H1 (cell line): ENCODE data around the gene B3GAT2. TPM values are rescaled to one million over a fixed set of nuclear protein-coding genes. Genes with fewer than 3 reads are reported as not detected.

Experiments
- CTCF ChIA-PET: fragments of 300-600 bp; sonication (Branson Sonifier 250); formaldehyde crosslinking; loops from one replicate; lab custom pipeline; 2021; ENCODE audit not compliant: partially characterized antibody; lab: Charles Lee
- POLR2A ChIA-PET: fragments of 300-600 bp; sonication (Branson Sonifier 250); formaldehyde crosslinking; loops from one replicate; lab custom pipeline; 2021; ENCODE audit warnings: inconsistent platforms; ENCODE audit not compliant: partially characterized antibody; lab: Charles Lee
- DNase-seq, 2 experiments: peaks; one replicate each; pipeline versions ENCODE4 v3.0.0 to v3.0.0-alpha.2; 2010 to 2022; ENCODE audit warnings: low spot score in 2 of 2, low read depth in 1 of 2, mixed read lengths in 1 of 2
- FAIRE-seq: peaks from 2 replicates; lab custom pipeline; 2011; peaks lifted over from hg19 to GRCh38; lab: Jason Lieb, UNC
- H2AFZ ChIP-seq: 2 replicates; pipeline ENCODE4 v1.8.1; 2012; ENCODE audit warnings: low read length, inconsistent platforms
- H2AK5ac ChIP-seq: 2 replicates; pipeline ENCODE4 v1.6.1; 2013; ENCODE audit warnings: low read depth, low read length
- H2BK120ac ChIP-seq: replicated peaks from 2 replicates; pipeline ENCODE3; 2013; ENCODE audit warnings: low read depth, low read length, inconsistent platforms
- H2BK12ac ChIP-seq: 2 replicates; pipeline ENCODE4 v1.6.1; 2013; ENCODE audit warnings: low read depth, low read length
- H2BK15ac ChIP-seq: 2 replicates; pipeline ENCODE4 v1.6.1; 2013; ENCODE audit warnings: low read length
- H2BK20ac ChIP-seq: 2 replicates; pipeline ENCODE4 v1.6.1; 2013; ENCODE audit warnings: low read length
- H2BK5ac ChIP-seq: 2 replicates; pipeline ENCODE4 v1.6.1; 2013; ENCODE audit warnings: low read depth, low read length
- H3K14ac ChIP-seq: 2 replicates; pipeline ENCODE4 v1.6.1; 2013; ENCODE audit warnings: inconsistent platforms; ENCODE audit not compliant: insufficient read length
- H3K18ac ChIP-seq: 2 replicates; pipeline ENCODE4 v1.6.1; 2013; ENCODE audit warnings: low read length; ENCODE audit errors: extremely low read depth
- H3K23ac ChIP-seq: 2 replicates; pipeline ENCODE4 v1.6.1; 2013; ENCODE audit warnings: inconsistent platforms; ENCODE audit not compliant: insufficient read length
- H3K23me2 ChIP-seq: 2 replicates; pipeline ENCODE4 v1.6.1; 2013; ENCODE audit warnings: low read depth, low read length
- H3K27ac ChIP-seq: 2 replicates; pipeline ENCODE4 v1.6.1; 2011; ENCODE audit warnings: low read depth, low read length, inconsistent platforms
- H3K27me3 ChIP-seq, 4 experiments: replicated peaks in 1 of 4; 1 replicate in 1 of 4; 2 replicates in 3 of 4; pipeline versions ENCODE4 v1.6.1 to v1.8.1; 2011 to 2013; ENCODE audit warnings: low read length in 3 of 4, mild to moderate bottlenecking in 3 of 4, inconsistent platforms in 2 of 4, mixed read lengths in 2 of 4, moderate library complexity in 1 of 4; ENCODE audit not compliant: control insufficient read depth in 3 of 4, insufficient read depth in 3 of 4; ENCODE audit errors: extremely low read depth in 1 of 4
- H3K36me3 ChIP-seq, 4 experiments: 2 replicates each; pipeline versions ENCODE4 v1.6.1 to v1.8.1; 2011 to 2013; ENCODE audit warnings: mild to moderate bottlenecking in 4 of 4, low read length in 3 of 4, moderate library complexity in 2 of 4, control low read depth in 1 of 4, inconsistent platforms in 1 of 4; ENCODE audit not compliant: insufficient read depth in 4 of 4, control insufficient read depth in 2 of 4
- H3K4ac ChIP-seq: replicated peaks from 2 replicates; pipeline ENCODE3; 2013; ENCODE audit warnings: low read length, low read depth, mixed read lengths, inconsistent platforms; ENCODE audit not compliant: insufficient read length
- H3K4me1 ChIP-seq, 4 experiments: replicated peaks in 1 of 4; 1 replicate in 1 of 4; 2 replicates in 3 of 4; pipeline versions ENCODE4 v1.6.1 to v1.8.1; 2011 to 2013; ENCODE audit warnings: low read length in 3 of 4, inconsistent platforms in 2 of 4, mixed read lengths in 1 of 4; ENCODE audit not compliant: insufficient read depth in 4 of 4, control insufficient read depth in 3 of 4
- H3K4me2 ChIP-seq, 2 experiments: 2 replicates each; pipeline versions ENCODE4 v1.6.1 to v1.8.1; 2011 to 2013; ENCODE audit warnings: low read depth in 2 of 2, low read length in 2 of 2, control low read depth in 1 of 2, inconsistent platforms in 1 of 2, mild to moderate bottlenecking in 1 of 2; ENCODE audit not compliant: insufficient read depth in 1 of 2
- H3K4me3 ChIP-seq, 4 experiments: fragments of 200-600, 300-600 bp in 1 of 4; sonication (generic), shearing (Covaris generic), sonication (Bioruptor Twin) in 1 of 4; 2 replicates each; pipeline versions ENCODE4 v1.5.1 to v1.8.1; 2011 to 2016; ENCODE audit warnings: low read length in 4 of 4, low read depth in 3 of 4, control low read depth in 2 of 4, inconsistent platforms in 2 of 4, mild to moderate bottlenecking in 2 of 4, mixed read lengths in 1 of 4, moderate library complexity in 1 of 4; ENCODE audit not compliant: insufficient read depth in 2 of 4; ENCODE audit errors: extremely low read depth in 1 of 4
- H3K56ac ChIP-seq: replicated peaks from 2 replicates; pipeline ENCODE3; 2013; ENCODE audit warnings: low read depth, mild to moderate bottlenecking, mixed read lengths, low read length, inconsistent platforms; ENCODE audit not compliant: insufficient read length
- H3K79me1 ChIP-seq: 2 replicates; pipeline ENCODE4 v1.6.1; 2013; ENCODE audit warnings: low read depth, low read length, control low read depth
- H3K79me2 ChIP-seq, 2 experiments: 2 replicates each; pipeline versions ENCODE4 v1.6.1 to v1.8.1; 2012 to 2013; ENCODE audit warnings: low read length in 2 of 2, mild to moderate bottlenecking in 2 of 2, inconsistent platforms in 1 of 2; ENCODE audit not compliant: insufficient read depth in 2 of 2, control insufficient read depth in 1 of 2
- H3K9ac ChIP-seq, 4 experiments: replicated peaks in 1 of 4; 1 replicate in 1 of 4; 2 replicates in 3 of 4; pipeline versions ENCODE4 v1.6.1 to v1.8.1; 2011 to 2013; ENCODE audit warnings: low read depth in 3 of 4, low read length in 3 of 4, control low read depth in 2 of 4, mild to moderate bottlenecking in 2 of 4, moderate library complexity in 2 of 4, inconsistent platforms in 1 of 4; ENCODE audit errors: extremely low read depth in 1 of 4
- H3K9me3 ChIP-seq, 2 experiments: 2 replicates each; pipeline versions ENCODE4 v1.6.1 to v1.8.1; 2012 to 2013; ENCODE audit warnings: mild to moderate bottlenecking in 2 of 2, moderate library complexity in 2 of 2, control low read depth in 1 of 2, inconsistent platforms in 1 of 2, low read depth in 1 of 2, low read length in 1 of 2, mixed read lengths in 1 of 2; ENCODE audit not compliant: insufficient read depth in 2 of 2
- H4K20me1 ChIP-seq, 2 experiments: replicated peaks in 1 of 2; 2 replicates each; pipeline versions ENCODE3 to v1.8.1; 2011 to 2013; ENCODE audit warnings: inconsistent platforms in 2 of 2, low read length in 2 of 2, mild to moderate bottlenecking in 1 of 2; ENCODE audit not compliant: insufficient read depth in 2 of 2, control insufficient read depth in 1 of 2
- H4K5ac ChIP-seq: 2 replicates; pipeline ENCODE4 v1.6.1; 2013; ENCODE audit warnings: low read length, low read depth, mixed read lengths, inconsistent platforms; ENCODE audit not compliant: insufficient read length
- H4K8ac ChIP-seq: 2 replicates; pipeline ENCODE4 v1.8.0; 2013; ENCODE audit warnings: mild to moderate bottlenecking, moderate library complexity, low read length, inconsistent platforms; ENCODE audit not compliant: insufficient read depth; ENCODE audit errors: extremely low read depth
- H4K91ac ChIP-seq: replicated peaks from 2 replicates; pipeline ENCODE3; 2013; ENCODE audit warnings: low read length, mixed read lengths, inconsistent platforms; ENCODE audit not compliant: insufficient read length
- ASH2L ChIP-seq: fragments of 200-600, 300-600 bp; sonication (generic); IDR thresholded peaks from one replicate; pipeline ENCODE4 v1.7.1; 2017; ENCODE audit warnings: low read length
- SP1 ChIP-seq: IDR thresholded peaks from 2 replicates; pipeline ENCODE4 v1.6.1; 2011; ENCODE audit warnings: low read depth, low read length
- WGBS, 2 experiments: shearing (Covaris generic) in 1 of 2; methylation state at CpG; one replicate each; pipeline versions ENCODE4 v1.1.6 to v1.1.7; 2013 to 2015; ENCODE audit warnings: low lambda C conversion rate in 2 of 2, mixed read lengths in 2 of 2, inconsistent platforms in 1 of 2, low coverage in 1 of 2, missing lambda C conversion rate in 1 of 2; ENCODE audit not compliant: insufficient replicate concordance in 2 of 2, insufficient coverage in 1 of 2, insufficient read length in 1 of 2; ENCODE audit errors: extremely low coverage in 1 of 2, missing lambda C conversion rate in 1 of 2; 5-methylcytosine and 5-hydroxymethylcytosine counted together
- polyA plus RNA-seq, 7 experiments: library from polyadenylated mRNA; depleted of rRNA in 3 of 7; stranded (reverse) in 5 of 7; unstranded in 2 of 7; fragments of >200 nt in 5 of 7; fragments of 200-250 nt in 2 of 7; gene quantifications; 1 replicate in 5 of 7; 2 replicates in 1 of 7; 4 replicates in 1 of 7; pipeline versions ENCODE4 v1.2.1 to v1.2.3, GENCODE V29; 2011 to 2013; ENCODE audit warnings: missing spikeins in 2 of 7, mixed read lengths in 2 of 7
- total RNA-seq: library from RNA; stranded (reverse); fragmentation: NEBNext Ultra II Directional; extraction: Animal tissue kit (Norgen Biotek cat#: 25700); gene quantifications from 2 replicates; pipeline ENCODE4 v1.2.1, GENCODE V29; 2021

Gene B3GAT2
- total and polyA plus RNA-seq, 2 of the 8 experiments (the other 6 are each of a cell fraction or from before 2014, with no cell fraction given) = 0.83 to 1.9 TPM

DNA sequence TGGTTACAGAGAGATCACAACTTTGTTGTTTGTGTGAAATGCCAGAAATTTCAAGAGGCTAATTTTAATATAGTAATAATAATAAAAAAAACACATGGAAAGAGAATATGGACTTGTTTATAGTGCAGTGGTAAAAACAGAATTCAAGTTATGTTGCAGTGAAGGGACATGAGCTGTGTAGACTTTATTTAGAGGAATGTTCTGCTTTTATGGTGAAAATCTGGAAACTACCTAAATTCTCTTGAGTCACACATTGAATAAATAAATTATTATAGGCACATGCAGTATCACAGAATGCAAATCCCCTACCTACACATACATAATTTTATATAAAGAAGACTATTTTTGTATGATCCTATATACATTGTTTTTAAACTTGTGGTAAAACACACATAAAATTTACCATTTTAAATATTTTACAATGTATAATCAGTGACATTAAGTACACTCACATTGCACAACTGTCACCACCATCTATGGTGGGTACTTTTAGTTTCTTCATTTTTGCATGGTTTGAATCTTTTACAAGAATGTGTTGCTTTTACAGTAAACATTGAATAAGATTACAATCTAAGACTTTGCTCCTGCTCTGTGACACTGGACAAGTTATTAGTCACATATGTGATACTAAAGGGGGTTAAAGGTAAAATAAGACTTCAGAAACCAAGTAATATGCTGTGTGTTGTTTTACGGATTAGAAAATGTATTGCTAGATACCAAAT is 107.4 kb downstream of the B3GAT2 start:
- H4K8ac ChIP-seq = no peak overlapping the region
- H3K56ac ChIP-seq = no peak overlapping the region
- H3K23me2 ChIP-seq = no peaks in the 10 kb centered on the region
- H3K4me3 ChIP-seq = no peak overlapping the region
- H3K79me1 ChIP-seq = no peaks in the 10 kb centered on the region
- H2BK5ac ChIP-seq = no peak overlapping the region
- H3K9me3 ChIP-seq = peaks cover 7 to 14% of the 10 kb centered on the region in 2 experiments
- H3K36me3 ChIP-seq = peaks cover 0 to 3% (median 0%) of the 10 kb centered on the region in 4 experiments; a peak in 1 of 8 replicates
- no peaks in the 10 kb centered on the region for H3K79me2 ChIP-seq
- H2AK5ac ChIP-seq = no peak overlapping the region
- no peak overlapping the region for H2BK20ac ChIP-seq
- no peak overlapping the region for H2BK15ac ChIP-seq
- no peak for TF ChIP-seq ASH2L
- TF ChIP-seq SP1 = no peak
- 84% methylated on average over 1 of the region's 1 CpG; no CpG with 5 or more reads in 1 of the 2 experiments for WGBS, 2 experiments
- H2BK12ac ChIP-seq = no peak overlapping the region
- H4K20me1 ChIP-seq = no peaks in the 10 kb centered on the region
- H2BK120ac ChIP-seq = no peak overlapping the region
- H4K91ac ChIP-seq = no peak overlapping the region
- H3K9ac ChIP-seq = no peak overlapping the region
- CTCF ChIA-PET = interaction anchor here (0.8 to 1.0 kb wide), 2 partner anchors 50 to 302 kb away, joined by 3 read pairs; no protein-coding TSS in a partner anchor
- no peak overlapping the region for H3K23ac ChIP-seq
- FAIRE-seq (no peak), DNase-seq (no peak)
- no peak overlapping the region for H3K14ac ChIP-seq
- no peak overlapping the region for H3K27ac ChIP-seq
- no peak overlapping the region for H3K4me2 ChIP-seq
- H3K18ac ChIP-seq = no peak overlapping the region
- POLR2A ChIA-PET = no interaction called here
- no peak overlapping the region for H4K5ac ChIP-seq
- no peak overlapping the region for H2AFZ ChIP-seq
- no peak overlapping the region for H3K4ac ChIP-seq
- H3K4me1 ChIP-seq = no peaks in the 10 kb centered on the region; a peak in 1 of 7 replicates
- H3K27me3 ChIP-seq = no peaks in the 10 kb centered on the region
